KBM-7 (cell line): ENCODE results near the gene SULT1A3.
"Not testable (repeated sequence)": the region's sequence is repeated elsewhere in the genome, so short reads cannot be mapped to it uniquely, and the experiment has no call there.

Experiments used
- DNase-seq: peaks from one replicate; pipeline ENCODE4 v3.0.0-alpha.2; 2015
- in situ Hi-C: fragments of 300-500 bp; cut with MboI; formaldehyde crosslinking; loops from 2 replicates; pipeline ENCODE4 v1.14.3; 2020; ENCODE audit warnings: low sequenced_read_pairs, low pct_unique_long_range_greater_than_20kb, mixed read lengths

Gene SULT1A3

GRCh38 chr16:30199049-30199448 lies at the start of gene SULT1A3:
SULT1A3 (plus strand) TSS chr16:30199255; CDS start chr16:30200729, 1,474 bp downstream.
- in situ Hi-C loops, DNase-seq: not testable (repeated sequence)

DNA sequence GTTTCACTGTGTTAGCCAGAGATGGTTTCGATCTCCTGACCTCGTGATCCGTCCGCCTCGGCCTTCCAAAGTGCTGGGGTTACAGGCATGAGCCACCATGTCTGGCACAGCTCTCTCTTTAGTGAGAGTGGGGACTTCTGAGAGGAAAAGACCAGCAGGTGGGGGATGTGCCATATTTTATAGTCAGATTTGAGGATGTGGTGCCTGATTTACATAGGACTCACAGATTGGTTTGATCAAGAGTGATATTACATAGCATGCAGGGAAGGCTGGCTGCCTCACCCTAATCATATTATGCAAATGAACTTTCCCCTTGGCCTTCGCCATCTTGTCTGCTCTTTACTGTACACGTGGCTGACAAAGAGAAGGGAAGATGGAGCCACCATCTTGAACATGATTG lies 48.0 kb upstream of the SULT1A3 start:
- DNase-seq = no peak
- in situ Hi-C loops = no loop called here

GRCh38 chr16:30152517-30152916 lies 46.5 kb upstream of the SULT1A3 start:
- in situ Hi-C loops = no loop called here
- DNase-seq = no peak

DNA sequence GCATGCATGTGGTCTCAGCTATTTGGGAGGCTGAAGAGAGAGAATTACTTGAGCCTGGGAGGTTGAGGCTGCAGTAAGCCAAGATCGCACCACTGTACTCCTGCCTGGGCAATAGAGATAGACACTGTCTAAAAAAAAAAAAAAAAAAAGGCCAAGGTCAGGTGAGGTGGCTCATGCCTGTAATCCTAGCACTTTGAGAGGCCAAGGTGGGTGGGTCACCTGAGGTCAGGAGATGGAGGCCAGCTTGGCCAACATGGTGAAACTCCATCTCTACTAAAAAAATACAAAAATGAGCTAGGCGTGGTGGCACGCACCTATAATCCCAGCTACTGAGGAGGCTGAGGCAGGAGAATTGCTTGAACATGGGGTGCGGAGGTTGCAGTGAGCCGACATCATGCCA lies 43.9 kb upstream of the SULT1A3 start:
- no peak for DNase-seq
- in situ Hi-C loops = no loop called here

DNA sequence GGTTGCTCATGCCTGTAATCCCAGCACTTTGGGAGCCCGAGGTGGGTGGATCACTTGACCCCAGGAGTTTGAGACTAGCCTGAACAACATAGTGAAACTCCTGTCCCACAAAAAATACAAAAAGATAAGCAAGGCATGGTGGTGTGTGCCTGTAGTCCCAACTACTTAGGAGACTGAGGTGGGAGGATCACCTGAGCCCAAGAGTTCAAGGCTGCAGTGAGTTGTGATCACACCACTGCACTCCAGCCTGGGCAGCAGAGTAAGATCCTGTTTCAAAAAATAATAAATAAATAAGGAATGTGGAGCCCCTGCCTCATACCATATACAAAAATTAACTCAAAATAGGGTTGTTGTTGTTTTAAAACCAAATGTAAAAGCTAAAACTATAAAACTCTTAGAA lies 41.8 kb upstream of the SULT1A3 start:
- DNase-seq = no peak
- in situ Hi-C loops = no loop called here

GRCh38 chr16:30163538-30163937 lies 35.5 kb upstream of the SULT1A3 start:
- no peak for DNase-seq
- in situ Hi-C loops = no loop called here

GRCh38 chr16:30166202-30166902 lies 32.7 kb upstream of the SULT1A3 start:
- peak; percentile 97 for DNase-seq
- in situ Hi-C loops = no loop called here

- DNase-seq, in situ Hi-C loops: not testable (repeated sequence)
Measured at GRCh38 chr16:30168746-30169145, 30.3 kb upstream of the SULT1A3 start.

- in situ Hi-C loops, DNase-seq: not testable (repeated sequence)
Measured at GRCh38 chr16:30169416-30169815, 29.6 kb upstream of the SULT1A3 start.

- in situ Hi-C loops, DNase-seq: not testable (repeated sequence)
Measured at GRCh38 chr16:30170145-30170544, 28.9 kb upstream of the SULT1A3 start.

DNA sequence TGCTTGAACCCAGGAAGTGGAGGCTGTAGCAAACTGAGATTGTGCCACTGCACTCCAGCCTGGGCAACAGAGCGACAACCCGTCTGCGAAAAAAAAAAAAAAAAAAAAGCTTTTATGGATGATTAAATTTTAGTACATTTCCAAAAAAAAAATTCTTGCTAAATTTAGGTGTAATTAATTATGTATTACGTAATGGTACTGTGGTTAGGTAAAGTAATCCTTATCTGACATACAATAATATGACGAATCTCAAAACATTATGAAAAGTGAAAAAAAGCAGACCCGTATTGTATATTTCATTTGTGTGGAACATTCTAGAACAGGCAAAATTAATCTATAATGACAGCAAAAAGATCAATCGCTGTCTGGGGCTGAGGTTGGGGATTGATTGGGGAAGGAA lies 26.0 kb upstream of the SULT1A3 start:
- no peak for DNase-seq
- in situ Hi-C loops = no loop called here

GRCh38 chr16:30176876-30177275 lies 22.2 kb upstream of the SULT1A3 start:
- in situ Hi-C loops = not testable (repeated sequence)
- peak; percentile 31 for DNase-seq

GRCh38 chr16:30179195-30179594 lies 19.9 kb upstream of the SULT1A3 start:
- DNase-seq = no peak
- in situ Hi-C loops = no loop called here

DNA sequence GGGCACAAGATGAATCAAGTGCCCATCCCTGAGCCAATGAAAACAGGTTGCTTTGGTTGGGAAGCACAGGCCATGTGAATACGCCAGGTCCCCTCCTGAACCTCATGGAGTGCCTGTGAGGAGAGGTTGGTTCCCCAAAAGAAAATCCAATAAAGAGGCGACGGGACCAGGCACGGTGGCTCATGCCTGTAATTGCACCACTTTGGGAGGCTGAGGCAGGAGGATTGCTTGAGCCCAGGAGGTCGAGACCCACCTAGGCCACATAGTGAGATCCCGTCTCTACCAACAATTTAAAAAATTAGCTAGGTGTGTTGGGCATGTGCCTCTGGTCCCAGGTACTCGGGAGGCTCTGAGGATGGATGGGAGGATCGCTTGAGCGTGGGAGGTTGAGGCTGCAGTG lies 19.1 kb upstream of the SULT1A3 start:
- no peak for DNase-seq
- in situ Hi-C loops = no loop called here

GRCh38 chr16:30180741-30181140 lies 18.3 kb upstream of the SULT1A3 start:
- in situ Hi-C loops = no loop called here

DNA sequence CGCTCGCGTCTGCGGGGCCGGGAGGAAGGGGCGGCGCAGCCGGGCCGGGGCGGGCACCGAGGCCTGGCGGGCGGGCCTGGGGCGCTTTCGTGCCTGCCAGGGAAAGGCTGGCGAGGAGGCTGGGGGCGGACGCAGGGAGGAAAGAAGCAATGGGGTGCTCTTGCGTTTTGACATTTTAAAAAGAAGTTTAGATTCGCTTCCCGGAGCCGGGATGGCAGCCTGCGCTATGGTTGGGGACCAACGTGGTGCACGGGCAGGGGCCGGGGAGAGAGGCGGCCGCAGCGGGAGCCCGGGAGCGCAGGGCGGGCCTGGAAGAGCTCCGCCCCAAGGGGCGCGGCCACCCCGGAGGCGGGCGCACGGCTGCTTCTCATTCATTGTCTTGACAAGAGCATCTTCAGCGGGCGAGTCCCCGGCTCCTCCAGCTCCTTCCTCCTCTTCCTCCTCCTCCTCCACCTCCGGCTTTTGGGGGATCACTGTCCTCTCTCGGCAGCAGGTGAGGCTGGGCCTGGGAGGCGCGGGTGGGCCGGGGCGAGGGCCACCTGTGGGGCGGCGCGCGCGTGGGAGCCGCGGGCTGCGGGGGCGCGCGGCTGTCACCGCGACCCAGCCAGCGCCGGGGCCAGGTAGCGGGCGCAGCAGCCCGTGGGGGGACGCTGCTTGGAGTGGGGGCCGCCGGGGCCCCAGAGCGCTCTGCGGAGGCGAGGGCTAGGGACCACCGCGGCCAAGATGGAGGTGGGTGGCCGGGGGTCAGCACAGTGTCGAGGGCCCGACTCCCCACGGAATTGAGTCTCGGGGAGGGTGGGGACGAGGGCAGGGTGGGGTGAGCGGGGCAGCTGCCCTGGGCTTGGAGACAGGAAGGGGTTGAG lies 15.6 kb upstream of the SULT1A3 start, which contains the start of gene CORO1A:
Gene CORO1A (plus strand): TSS at position 370 of the 863 bp plus-strand sequence. CDS start 1,608 bp downstream, outside the sequence.
- in situ Hi-C loops = no loop called here

More at GRCh38 chr16:30180741-30181140, 18.3 kb upstream of the SULT1A3 start:
- no peak for DNase-seq

GRCh38 chr16:30184096-30184890 lies 14.8 kb upstream of the SULT1A3 start:
- DNase-seq = peak; percentile 87
- in situ Hi-C loops = no loop called here

More for the DNA sequence above, 15.6 kb upstream of the SULT1A3 start, which contains the start of gene CORO1A:
- DNase-seq = peak; percentile 94

DNA sequence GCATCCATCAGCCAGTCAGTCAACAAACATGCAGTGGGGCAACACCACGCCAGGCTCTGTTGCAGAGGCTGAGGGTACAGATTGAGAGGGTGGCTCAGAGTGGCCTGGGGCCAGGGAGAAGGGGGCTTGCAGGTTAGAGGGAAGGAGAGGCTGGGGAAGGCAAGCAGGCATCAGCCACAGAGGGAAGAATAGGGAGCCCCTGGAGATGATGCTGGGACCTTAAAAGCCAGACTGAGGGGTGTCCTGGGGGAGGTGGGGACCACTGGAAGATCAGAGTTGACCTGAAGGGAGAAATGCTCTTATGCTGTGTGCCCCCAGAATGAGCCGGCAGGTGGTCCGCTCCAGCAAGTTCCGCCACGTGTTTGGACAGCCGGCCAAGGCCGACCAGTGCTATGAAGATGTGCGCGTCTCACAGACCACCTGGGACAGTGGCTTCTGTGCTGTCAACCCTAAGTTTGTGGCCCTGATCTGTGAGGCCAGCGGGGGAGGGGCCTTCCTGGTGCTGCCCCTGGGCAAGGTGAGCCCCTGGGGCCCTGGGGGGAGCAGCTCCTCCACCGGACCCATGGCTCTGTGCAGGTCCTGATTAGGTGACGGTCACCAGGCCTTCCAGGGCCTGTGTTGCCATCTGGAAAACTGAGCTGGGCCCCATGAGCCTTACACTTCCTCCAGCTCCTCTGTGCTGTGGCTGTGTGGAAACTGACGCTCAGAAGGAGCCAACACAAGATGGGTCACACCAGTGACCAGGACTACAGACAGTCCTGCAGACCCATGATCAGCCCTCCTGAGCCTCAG lies 14.0 kb upstream of the SULT1A3 start:
- DNase-seq = no peak
- in situ Hi-C loops = no loop called here
